Measurements from ENCODE around the gene TRAF7. TPM values are rescaled to one million over a fixed set of nuclear protein-coding genes. Genes with fewer than 3 reads are reported as not detected.
A peak's percentile ranks its signal among the peaks of the same experiment; 100 is the strongest.

The TRAF7 gene
- total RNA-seq, 1 donor from 2014 or later = 47.4 TPM

GRCh38 chr16:2213817-2214718 is 58.5 kb downstream of the TRAF7 start:
- Histone ChIP-seq H3K4me3 (ENCODE audit: low read depth, low read length) (peak overlapping the region; percentile 65), H3K36me3 (ENCODE audit: control insufficient read depth, insufficient read depth, low read length) (peaks cover 6% of the 10 kb centered on the region), H3K27me3 (ENCODE audit: control insufficient read depth, insufficient read depth, low read length) (no peaks in the 10 kb centered on the region)
- FAIRE-seq = no peak
- TF ChIP-seq CTCF (IDR thresholded peaks at IDR 0.05; ENCODE audit: insufficient read depth, low read length, severe bottlenecking) = no peak
- no peak for DNase-seq (ENCODE audit: low read depth)

GRCh38 chr16:2214719-2214968 is 59.1 kb downstream of the TRAF7 start, which contains the start of gene PGP:
PGP (minus strand) TSS chr16:2214840; CDS start chr16:2214777, 63 bp downstream.
- Histone ChIP-seq H3K36me3 (ENCODE audit: control insufficient read depth, insufficient read depth, low read length) (peaks cover 5% of the 10 kb centered on the region), H3K4me3 (ENCODE audit: low read depth, low read length) (peak within 1 kb of the TSS; percentile 75), H3K27me3 (ENCODE audit: control insufficient read depth, insufficient read depth, low read length) (no peaks in the 10 kb centered on the region)
- TF ChIP-seq CTCF (IDR thresholded peaks at IDR 0.05; ENCODE audit: insufficient read depth, low read length, severe bottlenecking) = no peak
- DNase-seq (ENCODE audit: low read depth) (no peak), FAIRE-seq (no peak)

- no peak for DNase-seq (ENCODE audit: low read depth)
- H3K36me3 ChIP-seq (ENCODE audit: control insufficient read depth, insufficient read depth, low read length) = peaks cover 3% of the 10 kb centered on the region
- H3K4me3 ChIP-seq (ENCODE audit: low read depth, low read length) = no peak overlapping the region
- TF ChIP-seq CTCF (IDR thresholded peaks at IDR 0.05; ENCODE audit: insufficient read depth, low read length, severe bottlenecking) = no peak
- no peaks in the 10 kb centered on the region for H3K27me3 ChIP-seq (ENCODE audit: control insufficient read depth, insufficient read depth, low read length)
- FAIRE-seq = no peak
These were observed 60.7 kb downstream of the TRAF7 start for GRCh38 chr16:2216330-2216729.

- no peak for FAIRE-seq
- peaks cover 4% of the 10 kb centered on the region for H3K36me3 ChIP-seq (ENCODE audit: control insufficient read depth, insufficient read depth, low read length)
These were observed 67.8 kb downstream of the TRAF7 start, which contains the start of gene E4F1 for GRCh38 chr16:2223221-2223941. E4F1 (plus strand) TSS chr16:2223591; CDS start chr16:2223614, 23 bp downstream.

GRCh38 chr16:2223942-2224486 is 68.4 kb downstream of the TRAF7 start:
- DNase-seq (ENCODE audit: low read depth) (peak; percentile 36), FAIRE-seq (no peak)
- H3K36me3 ChIP-seq (ENCODE audit: control insufficient read depth, insufficient read depth, low read length) = peaks cover 7% of the 10 kb centered on the region
- H3K27me3 ChIP-seq (ENCODE audit: control insufficient read depth, insufficient read depth, low read length) = no peaks in the 10 kb centered on the region
- TF ChIP-seq CTCF (IDR thresholded peaks at IDR 0.05; ENCODE audit: insufficient read depth, low read length, severe bottlenecking) = peak; percentile 29
- H3K4me3 ChIP-seq (ENCODE audit: low read depth, low read length) = peak overlapping the region; percentile 95

More at GRCh38 chr16:2223221-2223941, 67.8 kb downstream of the TRAF7 start, which contains the start of gene E4F1:
- no peak for TF ChIP-seq CTCF (IDR thresholded peaks at IDR 0.05; ENCODE audit: insufficient read depth, low read length, severe bottlenecking)
- Histone ChIP-seq H3K27me3 (ENCODE audit: control insufficient read depth, insufficient read depth, low read length) (no peaks in the 10 kb centered on the region), H3K4me3 (ENCODE audit: low read depth, low read length) (peak within 1 kb of the TSS; percentile 95)
- peak; percentile 96 for DNase-seq (ENCODE audit: low read depth)
